Mesodermal cell (in vitro differentiated cells): ENCODE data around the gene EMC6.

ENCODE experiments used
- H3K27ac ChIP-seq: 2 replicates; pipeline ENCODE4 v1.7.0; 2013; ENCODE audit warnings: mild to moderate bottlenecking, low read depth, low read length, moderate library complexity; ENCODE audit not compliant: severe bottlenecking
- H3K36me3 ChIP-seq: 2 replicates; pipeline ENCODE4 v1.7.1; 2013; ENCODE audit warnings: mild to moderate bottlenecking, low read length, moderate library complexity; ENCODE audit not compliant: control insufficient read depth, insufficient read depth
- H3K4me1 ChIP-seq: one replicate; pipeline ENCODE4 v1.7.1; 2013; ENCODE audit warnings: mild to moderate bottlenecking, low read length; ENCODE audit not compliant: insufficient read depth, control insufficient read depth, poor library complexity, severe bottlenecking
- H3K4me3 ChIP-seq: 2 replicates; pipeline ENCODE4 v1.7.0; 2013; ENCODE audit warnings: low read length, control low read depth, mild to moderate bottlenecking; ENCODE audit not compliant: insufficient read depth, poor library complexity, severe bottlenecking; ENCODE audit errors: extremely low read depth
- H3K9me3 ChIP-seq: 2 replicates; pipeline ENCODE4 v1.7.1; 2013; ENCODE audit warnings: mild to moderate bottlenecking, low read length, moderate library complexity; ENCODE audit not compliant: control insufficient read depth
- WGBS, 2 experiments: methylation state at CpG; one replicate each; pipeline ENCODE4 v1.1.5; 2013; ENCODE audit warnings: missing lambda C conversion rate in 2 of 2; ENCODE audit not compliant: insufficient coverage in 2 of 2; 5-methylcytosine and 5-hydroxymethylcytosine counted together

The EMC6 gene

GRCh38 chr17:3682033-3682432 lies 13.4 kb downstream of the EMC6 start:
- H3K27ac ChIP-seq = no peak overlapping the region
- 91 to 95% methylated on average over 7 to 10 of the region's 12 CpGs for WGBS, 2 experiments
- H3K36me3 ChIP-seq = no peaks in the 10 kb centered on the region
- no peak overlapping the region for H3K4me3 ChIP-seq
- no peaks in the 10 kb centered on the region for H3K4me1 ChIP-seq
- no peaks in the 10 kb centered on the region for H3K9me3 ChIP-seq

- Histone ChIP-seq H3K4me3 (no peak overlapping the region), H3K36me3 (no peaks in the 10 kb centered on the region), H3K4me1 (no peaks in the 10 kb centered on the region), H3K27ac (no peak overlapping the region), H3K9me3 (no peaks in the 10 kb centered on the region)
- 57 to 70% methylated on average over 6 of the region's 10 CpGs for WGBS, 2 experiments
These were observed 14.5 kb downstream of the EMC6 start for GRCh38 chr17:3683054-3683511.

- Histone ChIP-seq H3K36me3 (no peaks in the 10 kb centered on the region), H3K27ac (no peak overlapping the region), H3K4me1 (no peaks in the 10 kb centered on the region), H3K9me3 (no peaks in the 10 kb centered on the region), H3K4me3 (no peak overlapping the region)
- 80 to 87% methylated on average over 3 to 7 of the region's 13 CpGs for WGBS, 2 experiments
These were observed 16.6 kb downstream of the EMC6 start for GRCh38 chr17:3685174-3685573.

GRCh38 chr17:3688027-3688553 lies 19.5 kb downstream of the EMC6 start:
- Histone ChIP-seq H3K4me3 (no peak overlapping the region), H3K36me3 (no peaks in the 10 kb centered on the region), H3K27ac (no peak overlapping the region), H3K9me3 (no peaks in the 10 kb centered on the region), H3K4me1 (no peaks in the 10 kb centered on the region)
- 73 to 77% methylated on average over 15 to 19 of the region's 19 CpGs for WGBS, 2 experiments

GRCh38 chr17:3688852-3689261 lies 20.2 kb downstream of the EMC6 start:
- Histone ChIP-seq H3K4me1 (no peaks in the 10 kb centered on the region), H3K9me3 (no peaks in the 10 kb centered on the region), H3K36me3 (no peaks in the 10 kb centered on the region), H3K4me3 (no peak overlapping the region), H3K27ac (no peak overlapping the region)
- 81 to 84% methylated on average over 9 to 10 of the region's 14 CpGs for WGBS, 2 experiments

GRCh38 chr17:3689262-3690093 lies 20.9 kb downstream of the EMC6 start:
- WGBS, 2 experiments = 93 to 97% methylated on average over 24 to 40 of the region's 44 CpGs

DNA sequence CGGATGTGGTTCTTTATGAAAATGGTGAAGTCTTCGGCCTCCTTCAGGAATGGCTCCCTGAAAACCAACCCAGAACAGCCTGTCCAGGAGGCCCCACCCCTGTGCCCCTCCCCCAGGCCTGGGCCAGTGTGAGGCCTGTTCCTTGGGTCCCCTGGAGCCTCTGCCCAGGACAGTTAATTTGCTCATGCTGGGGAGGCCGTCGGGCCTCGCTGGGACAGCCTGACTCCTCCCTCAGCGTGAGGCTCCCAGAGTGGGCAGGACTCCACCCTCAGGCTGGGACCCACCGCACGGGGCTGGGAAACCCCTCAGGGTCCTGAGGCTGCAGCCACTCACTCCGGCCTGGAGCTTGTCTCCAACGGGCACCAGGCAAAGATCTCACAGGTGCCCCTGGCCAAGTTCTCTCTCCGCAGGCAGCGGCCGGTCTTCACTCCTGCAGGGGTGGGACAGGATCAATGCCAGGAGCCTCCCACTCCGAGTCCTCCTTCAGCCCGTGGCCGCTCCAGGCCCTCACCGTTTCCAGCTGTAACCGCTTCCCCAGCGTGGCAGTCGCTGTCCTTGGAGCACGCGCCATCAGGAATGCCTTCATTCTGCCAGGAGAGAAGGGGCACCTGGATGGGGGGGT lies 21.6 kb downstream of the EMC6 start:
- Histone ChIP-seq H3K4me1 (peaks cover 3% of the 10 kb centered on the region), H3K27ac (no peak overlapping the region), H3K36me3 (no peaks in the 10 kb centered on the region), H3K9me3 (no peaks in the 10 kb centered on the region), H3K4me3 (no peak overlapping the region)
- WGBS, 2 experiments = 84 to 85% methylated on average over 16 to 21 of the region's 22 CpGs

More at GRCh38 chr17:3689262-3690093, 20.9 kb downstream of the EMC6 start:
- Histone ChIP-seq H3K36me3 (no peaks in the 10 kb centered on the region), H3K4me1 (no peaks in the 10 kb centered on the region), H3K9me3 (no peaks in the 10 kb centered on the region), H3K4me3 (no peak overlapping the region), H3K27ac (no peak overlapping the region)

- Histone ChIP-seq H3K27ac (no peak overlapping the region), H3K9me3 (no peaks in the 10 kb centered on the region), H3K4me1 (peaks cover 8% of the 10 kb centered on the region), H3K4me3 (no peak overlapping the region), H3K36me3 (no peaks in the 10 kb centered on the region)
- 91 to 94% methylated on average over 13 to 15 of the region's 16 CpGs for WGBS, 2 experiments
These were observed 23.0 kb downstream of the EMC6 start for GRCh38 chr17:3691617-3692067.

DNA sequence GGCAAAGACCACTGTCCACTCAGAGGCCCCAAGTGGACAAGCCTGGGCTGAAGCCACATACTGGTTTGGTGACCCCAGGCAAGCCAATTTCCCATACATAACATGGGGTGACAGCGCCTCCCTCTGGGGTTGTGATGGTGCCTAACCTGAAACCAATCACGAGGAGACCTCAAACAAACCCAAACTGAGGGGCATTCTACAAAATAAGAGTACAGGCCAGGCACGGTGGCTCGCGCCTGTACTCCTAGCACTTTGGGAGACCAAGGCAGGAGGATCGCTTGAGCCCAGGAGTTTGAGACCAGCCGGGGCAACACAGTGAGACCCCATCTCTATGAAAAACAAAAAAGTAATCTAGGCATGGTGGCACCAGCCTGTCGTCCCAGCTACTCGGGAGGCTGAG lies 23.7 kb downstream of the EMC6 start:
- 81 to 89% methylated on average over 6 to 9 of the region's 9 CpGs for WGBS, 2 experiments
- Histone ChIP-seq H3K4me3 (no peak overlapping the region), H3K27ac (no peak overlapping the region), H3K9me3 (no peaks in the 10 kb centered on the region), H3K4me1 (peaks cover 8% of the 10 kb centered on the region), H3K36me3 (no peaks in the 10 kb centered on the region)

DNA sequence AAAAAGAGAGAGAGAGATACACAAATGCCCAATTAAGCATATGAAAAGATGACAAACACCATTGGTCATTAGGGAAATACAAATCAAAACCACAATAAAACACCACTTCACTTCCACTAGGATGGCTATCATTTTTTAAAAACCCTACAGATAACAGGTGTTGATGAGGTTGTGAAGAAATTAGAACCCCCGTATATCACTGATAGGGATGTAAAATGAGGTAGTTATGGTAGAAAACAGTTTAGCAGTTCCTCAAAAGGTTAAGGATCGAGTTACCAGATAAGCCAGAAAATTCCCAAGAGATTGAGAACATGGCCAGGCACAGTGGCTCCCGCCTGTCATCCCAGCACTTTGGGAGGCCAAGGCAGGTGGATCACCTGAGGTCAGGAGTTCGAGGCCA lies 24.5 kb downstream of the EMC6 start:
- Histone ChIP-seq H3K4me3 (no peak overlapping the region), H3K9me3 (peaks cover 4% of the 10 kb centered on the region), H3K4me1 (peaks cover 8% of the 10 kb centered on the region), H3K27ac (no peak overlapping the region), H3K36me3 (no peaks in the 10 kb centered on the region)
- 79 to 86% methylated on average over 4 of the region's 4 CpGs for WGBS, 2 experiments
